Natural killer cell (primary cell): ENCODE measurements around the gene ERFL. TPM values are rescaled to one million over a fixed set of nuclear protein-coding genes. Genes with fewer than 3 reads are reported as not detected.

Experiments
- ATAC-seq, 3 donors: fragments of 150-1000 bp in 2 of 3; fragments of 200-7000 bp in 1 of 3; cut with Tn5 transposase; 1 replicate in 1 of 3; 2 replicates in 2 of 3; pipeline ENCODE4 v1.10.0; 2021; ENCODE audit warnings: mild to moderate bottlenecking in 2 of 3, moderate library complexity in 2 of 3
- DNase-seq, 2 donors: peaks; one replicate each; pipeline versions ENCODE4 v3.0.0 to v3.0.0-alpha.2; 2013 to 2021; ENCODE audit warnings: mixed read lengths in 1 of 2
- H3K27ac ChIP-seq: one replicate; pipeline ENCODE4 v1.5.1; 2013; ENCODE audit warnings: mild to moderate bottlenecking, low read length
- H3K27me3 ChIP-seq: one replicate; pipeline ENCODE4 v1.6.1; 2013; ENCODE audit warnings: low read length; ENCODE audit not compliant: control insufficient read depth, insufficient read depth
- H3K36me3 ChIP-seq: one replicate; pipeline ENCODE4 v1.6.1; 2013; ENCODE audit warnings: low read length; ENCODE audit not compliant: control insufficient read depth, insufficient read depth
- H3K4me1 ChIP-seq: one replicate; pipeline ENCODE4 v1.6.1; 2013; ENCODE audit warnings: low read length; ENCODE audit not compliant: control insufficient read depth, insufficient read depth
- H3K4me3 ChIP-seq: one replicate; pipeline ENCODE4 v1.5.1; 2013; ENCODE audit warnings: low read length
- H3K9me3 ChIP-seq: one replicate; pipeline ENCODE4 v1.6.1; 2013; ENCODE audit warnings: low read length; ENCODE audit not compliant: control insufficient read depth, insufficient read depth
- H3K27ac Mint-ChIP-seq, 2 donors: one replicate each; pipeline ENCODE4 v1.8.0; 2022; ENCODE audit warnings: mild to moderate bottlenecking in 2 of 2, mixed read lengths in 2 of 2, moderate library complexity in 1 of 2
- H3K27me3 Mint-ChIP-seq, 2 donors: one replicate each; pipeline ENCODE4 v1.8.0; 2022; ENCODE audit warnings: low read depth in 2 of 2, mixed read lengths in 2 of 2
- H3K36me3 Mint-ChIP-seq: one replicate; pipeline ENCODE4 v1.8.0; 2022; ENCODE audit warnings: mixed read lengths
- H3K4me1 Mint-ChIP-seq, 2 donors: one replicate each; pipeline ENCODE4 v1.8.0; 2022; ENCODE audit warnings: mixed read lengths in 2 of 2
- H3K4me3 Mint-ChIP-seq: one replicate; pipeline ENCODE4 v1.8.0; 2022; ENCODE audit warnings: mild to moderate bottlenecking, moderate library complexity, mixed read lengths
- H3K9me3 Mint-ChIP-seq, 2 donors: one replicate each; pipeline ENCODE4 v1.8.0; 2022; ENCODE audit warnings: mixed read lengths in 2 of 2
- CTCF ChIP-seq: fragments of 200-600 bp; IDR thresholded peaks from one replicate; pipeline ENCODE4 v1.8.0; 2022; ENCODE audit warnings: antibody characterized with exemption
- WGBS: methylation state at CpG from one replicate; pipeline ENCODE4 v1.1.7; 2013; ENCODE audit warnings: missing lambda C conversion rate; ENCODE audit not compliant: insufficient coverage; 5-methylcytosine and 5-hydroxymethylcytosine counted together
- intact Hi-C: fragments of 100-400 bp; cut with micrococcal nuclease; formaldehyde crosslinking; loops from one replicate; pipeline ENCODE4 v1.14.2; 2022
- total RNA-seq, 4 donors: library from RNA; stranded (reverse); fragments of 120-200 nt in 1 of 4; gene quantifications; one replicate each; pipeline versions ENCODE4 v1.2.3 to v1.2.4, GENCODE V29; 2013 to 2022

Gene ERFL
- total RNA-seq, 3 donors from 2014 or later (not counting 1 experiment from before 2014, with no cell fraction given) = 1.1 to 2.1 (median 1.5) TPM

- Mint-ChIP-seq H3K4me3 (no peak overlapping the region), H3K27me3 (peaks cover 12 to 18% of the 10 kb centered on the region in 2 donors), H3K9me3 (no peaks in the 10 kb centered on the region), H3K27ac (no peak overlapping the region), H3K4me1 (peaks cover 41 to 58% of the 10 kb centered on the region in 2 donors), H3K36me3 (no peaks in the 10 kb centered on the region)
- WGBS = 21% methylated on average over 16 of the region's 17 CpGs
- H3K36me3 ChIP-seq = no peaks in the 10 kb centered on the region
- no peaks in the 10 kb centered on the region for H3K9me3 ChIP-seq
- peak; percentile 25 for TF ChIP-seq CTCF
- ATAC-seq (no peak), DNase-seq (no peak)
- peaks cover 62% of the 10 kb centered on the region for H3K4me1 ChIP-seq
- intact Hi-C loops = no loop called here
- peaks cover 33% of the 10 kb centered on the region for H3K27me3 ChIP-seq
- H3K27ac ChIP-seq = no peak overlapping the region
- no peak overlapping the region for H3K4me3 ChIP-seq
Observed at GRCh38 chr19:41930926-41931592, 2.8 kb upstream of the ERFL start.

GRCh38 chr19:41930322-41930722 is 2.1 kb upstream of the ERFL start:
- H3K4me1 Mint-ChIP-seq = peaks cover 39 to 56% of the 10 kb centered on the region in 2 donors
- no peaks in the 10 kb centered on the region for H3K9me3 Mint-ChIP-seq
- H3K4me3 ChIP-seq = no peak overlapping the region
- no peaks in the 10 kb centered on the region for H3K9me3 ChIP-seq
- no peaks in the 10 kb centered on the region for H3K36me3 ChIP-seq
- DNase-seq (no peak), ATAC-seq (no peak)
- peaks cover 8 to 16% of the 10 kb centered on the region in 2 donors for H3K27me3 Mint-ChIP-seq
- intact Hi-C loops = no loop called here
- no peak overlapping the region for H3K27ac ChIP-seq
- peak overlapping the region in 1 of 2 donors; percentile 12 for H3K27ac Mint-ChIP-seq
- no peaks in the 10 kb centered on the region for H3K36me3 Mint-ChIP-seq
- H3K4me1 ChIP-seq = peaks cover 57% of the 10 kb centered on the region
- WGBS = 46% methylated on average over 4 of the region's 7 CpGs
- H3K27me3 ChIP-seq = peaks cover 33% of the 10 kb centered on the region
- TF ChIP-seq CTCF = no peak
- H3K4me3 Mint-ChIP-seq = peak overlapping the region; percentile 69

GRCh38 chr19:41929536-41930071 is 1.4 kb upstream of the ERFL start:
- intact Hi-C loops = no loop called here
- DNase-seq (no peak), ATAC-seq (no peak)
- H3K27me3 Mint-ChIP-seq = peaks cover under 1 to 10% of the 10 kb centered on the region in 2 donors
- Histone ChIP-seq H3K9me3 (no peaks in the 10 kb centered on the region), H3K36me3 (no peaks in the 10 kb centered on the region), H3K4me1 (peaks cover 50% of the 10 kb centered on the region), H3K4me3 (no peak overlapping the region), H3K27me3 (peaks cover 31% of the 10 kb centered on the region), H3K27ac (no peak overlapping the region)
- H3K36me3 Mint-ChIP-seq = no peaks in the 10 kb centered on the region
- no peaks in the 10 kb centered on the region for H3K9me3 Mint-ChIP-seq
- WGBS = 42% methylated on average over 14 of the region's 14 CpGs
- no peak for TF ChIP-seq CTCF
- H3K4me3 Mint-ChIP-seq = peak overlapping the region; percentile 90
- H3K4me1 Mint-ChIP-seq = peaks cover 32 to 49% of the 10 kb centered on the region in 2 donors
- H3K27ac Mint-ChIP-seq = peak overlapping the region; percentile 10 to 80
